H1 (cell line): ENCODE results near the gene CDR2.

ENCODE experiments used
- CREB1 ChIP-seq: IDR thresholded peaks from 2 replicates; pipeline ENCODE4 v1.6.1; 2012; ENCODE audit warnings: inconsistent platforms
- EP300 ChIP-seq, 2 experiments: IDR thresholded peaks; 1 replicate in 1 of 2; 2 replicates in 1 of 2; pipeline ENCODE4 v1.6.1; 2011 to 2012; ENCODE audit warnings: low read depth in 2 of 2, low read length in 2 of 2, mild to moderate bottlenecking in 2 of 2, borderline replicate concordance in 1 of 2, inconsistent platforms in 1 of 2, moderate library complexity in 1 of 2
- EZH2 ChIP-seq: fragments of 200-600 bp; sonication (generic); IDR thresholded peaks from 2 replicates; pipeline ENCODE4 v1.7.1; 2012; ENCODE audit warnings: low read depth, mild to moderate bottlenecking, moderate library complexity, low read length, inconsistent platforms; ENCODE audit not compliant: severe bottlenecking
- GABPA ChIP-seq: IDR thresholded peaks from 2 replicates; pipeline ENCODE4 v1.6.1; 2011; ENCODE audit warnings: mild to moderate bottlenecking, low read length, moderate library complexity, borderline replicate concordance; ENCODE audit not compliant: insufficient read depth
- POLR2AphosphoS5 ChIP-seq: IDR thresholded peaks from 2 replicates; pipeline ENCODE4 v1.6.1; 2011; ENCODE audit warnings: low read depth, low read length
- YY1 ChIP-seq: IDR thresholded peaks from 2 replicates; pipeline ENCODE4 v1.6.1; 2011; ENCODE audit warnings: low read depth, mild to moderate bottlenecking, low read length
- TF ChIP-seq, protein P1 (sequence below), 3 experiments: IDR thresholded peaks; 1 replicate in 2 of 3; 2 replicates in 1 of 3; pipeline versions ENCODE4 v1.5.1 to v1.6.1; 2011; ENCODE audit warnings: low read length in 3 of 3, mild to moderate bottlenecking in 3 of 3, inconsistent platforms in 2 of 3, low read depth in 1 of 3, moderate library complexity in 1 of 3; ENCODE audit not compliant: insufficient read depth in 1 of 3; ENCODE audit errors: control extremely low read depth in 1 of 3
- TF ChIP-seq, protein P2 (sequence below): IDR thresholded peaks from 2 replicates; pipeline ENCODE4 v1.6.1; 2011; ENCODE audit warnings: low read length, improper control_type of control experiment

DNA sequence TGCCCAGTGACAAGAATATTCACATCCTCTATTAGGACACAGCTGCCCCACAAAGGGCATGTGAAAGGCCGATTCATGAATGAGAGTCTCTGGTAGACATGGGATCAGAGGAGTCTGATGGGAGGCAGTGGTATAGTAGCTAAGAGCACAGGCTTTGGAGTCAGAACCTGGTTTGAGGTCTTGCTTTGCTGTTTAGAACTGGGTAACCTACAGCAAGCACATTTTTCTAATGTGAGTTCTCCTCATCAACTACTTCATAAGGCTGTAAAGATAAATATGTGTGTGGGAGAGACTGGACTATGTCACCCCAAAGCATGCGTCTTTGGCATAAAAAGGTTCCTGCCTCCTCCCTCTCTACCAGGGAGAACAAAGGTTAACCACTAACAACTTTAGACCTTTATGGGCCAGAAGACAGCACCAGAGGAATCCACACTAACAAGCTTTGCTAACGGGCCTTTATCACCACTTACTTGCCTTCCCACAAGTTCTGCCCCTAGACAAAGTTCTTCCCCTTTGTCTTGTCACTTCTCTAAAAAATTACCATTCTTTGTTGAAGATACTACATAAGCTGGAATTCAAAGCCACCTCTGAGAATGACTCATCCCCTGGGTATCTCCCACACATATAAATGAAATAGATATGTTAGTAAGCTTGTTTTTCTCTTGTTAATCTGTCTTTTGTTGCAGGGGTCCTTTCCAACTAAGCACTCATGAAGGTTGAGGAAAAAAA is 21.1 kb downstream of the CDR2 start:
- TF ChIP-seq, protein P1, sequence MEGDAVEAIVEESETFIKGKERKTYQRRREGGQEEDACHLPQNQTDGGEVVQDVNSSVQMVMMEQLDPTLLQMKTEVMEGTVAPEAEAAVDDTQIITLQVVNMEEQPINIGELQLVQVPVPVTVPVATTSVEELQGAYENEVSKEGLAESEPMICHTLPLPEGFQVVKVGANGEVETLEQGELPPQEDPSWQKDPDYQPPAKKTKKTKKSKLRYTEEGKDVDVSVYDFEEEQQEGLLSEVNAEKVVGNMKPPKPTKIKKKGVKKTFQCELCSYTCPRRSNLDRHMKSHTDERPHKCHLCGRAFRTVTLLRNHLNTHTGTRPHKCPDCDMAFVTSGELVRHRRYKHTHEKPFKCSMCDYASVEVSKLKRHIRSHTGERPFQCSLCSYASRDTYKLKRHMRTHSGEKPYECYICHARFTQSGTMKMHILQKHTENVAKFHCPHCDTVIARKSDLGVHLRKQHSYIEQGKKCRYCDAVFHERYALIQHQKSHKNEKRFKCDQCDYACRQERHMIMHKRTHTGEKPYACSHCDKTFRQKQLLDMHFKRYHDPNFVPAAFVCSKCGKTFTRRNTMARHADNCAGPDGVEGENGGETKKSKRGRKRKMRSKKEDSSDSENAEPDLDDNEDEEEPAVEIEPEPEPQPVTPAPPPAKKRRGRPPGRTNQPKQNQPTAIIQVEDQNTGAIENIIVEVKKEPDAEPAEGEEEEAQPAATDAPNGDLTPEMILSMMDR (IDR thresholded peaks at IDR 0.05; ENCODE audit: control extremely low read depth in 1 of 3, insufficient read depth in 1 of 3, low read depth in 1 of 3, low read length in 3 of 3): no peak
- TF ChIP-seq POLR2AphosphoS5: no peak
- TF ChIP-seq, protein P2, sequence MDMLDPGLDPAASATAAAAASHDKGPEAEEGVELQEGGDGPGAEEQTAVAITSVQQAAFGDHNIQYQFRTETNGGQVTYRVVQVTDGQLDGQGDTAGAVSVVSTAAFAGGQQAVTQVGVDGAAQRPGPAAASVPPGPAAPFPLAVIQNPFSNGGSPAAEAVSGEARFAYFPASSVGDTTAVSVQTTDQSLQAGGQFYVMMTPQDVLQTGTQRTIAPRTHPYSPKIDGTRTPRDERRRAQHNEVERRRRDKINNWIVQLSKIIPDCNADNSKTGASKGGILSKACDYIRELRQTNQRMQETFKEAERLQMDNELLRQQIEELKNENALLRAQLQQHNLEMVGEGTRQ: no peak
- TF ChIP-seq EP300 (IDR thresholded peaks at IDR 0.05; ENCODE audit: borderline replicate concordance in 1 of 2, low read depth in 2 of 2, low read length in 2 of 2): no peak
- no peak for TF ChIP-seq GABPA
- no peak for TF ChIP-seq YY1
- no peak for TF ChIP-seq EZH2
- no peak for TF ChIP-seq CREB1
